Measurements from ENCODE around the gene MYCN. TPM values are rescaled to one million over a fixed set of nuclear protein-coding genes. Genes with fewer than 3 reads are reported as not detected.

Gene MYCN
- total and polyA plus RNA-seq, 2 of the 13 experiments (the other 11 are each of a cell fraction or from before 2014, with no cell fraction given) = not detected

GRCh38 chr2:15939556-15939853, 845 bp upstream of the MYCN start (continued):
- TF ChIP-seq AFF4 (CRISPR knock-in tag; IDR thresholded peaks at IDR 0.05) (no peak), ZNF274 (CRISPR knock-in tag; IDR thresholded peaks at IDR 0.05) (0 out of 2 replicates have a peak, but pooled peaks have one; percentile 3), EED (CRISPR knock-in tag; IDR thresholded peaks at IDR 0.05) (no peak), HNF4G (IDR thresholded peaks at IDR 0.05; ENCODE audit: borderline replicate concordance, low read depth, low read length) (no peak), HNF4G (CRISPR knock-in tag; IDR thresholded peaks at IDR 0.05; ENCODE audit: borderline replicate concordance, low read depth) (no peak), HIVEP1 (CRISPR knock-in tag; IDR thresholded peaks at IDR 0.05) (0 out of 2 replicates have a peak, but pooled peaks have one; percentile 12), CBFB (CRISPR knock-in tag; IDR thresholded peaks at IDR 0.05) (0 out of 2 replicates have a peak, but pooled peaks have one; percentile 19), KDM5B (CRISPR knock-in tag; IDR thresholded peaks at IDR 0.05; ENCODE audit: borderline replicate concordance) (0 out of 2 replicates have a peak, but pooled peaks have one; percentile 34), GABPB1 (CRISPR knock-in tag; IDR thresholded peaks at IDR 0.05) (peak; percentile 45; the same call in 1 of the 2 replicates), ZC3H13 (CRISPR knock-in tag; IDR thresholded peaks at IDR 0.05) (no peak), SCMH1 (CRISPR knock-in tag; IDR thresholded peaks at IDR 0.05; ENCODE audit: borderline replicate concordance) (no peak), GTF3A (CRISPR knock-in tag; conservative IDR thresholded peaks at IDR 0.05) (no peak), SIX1 (CRISPR knock-in tag; IDR thresholded peaks at IDR 0.05; ENCODE audit: borderline replicate concordance) (no peak), ZMYM4 (CRISPR knock-in tag; IDR thresholded peaks at IDR 0.05) (peak; percentile 30; the same call in 1 of the 2 replicates), ZNF547 (CRISPR knock-in tag; IDR thresholded peaks at IDR 0.05) (no peak), NFKB2 (CRISPR knock-in tag; IDR thresholded peaks at IDR 0.05; ENCODE audit: borderline replicate concordance) (no peak)
- TF ChIP-seq, protein P1, sequence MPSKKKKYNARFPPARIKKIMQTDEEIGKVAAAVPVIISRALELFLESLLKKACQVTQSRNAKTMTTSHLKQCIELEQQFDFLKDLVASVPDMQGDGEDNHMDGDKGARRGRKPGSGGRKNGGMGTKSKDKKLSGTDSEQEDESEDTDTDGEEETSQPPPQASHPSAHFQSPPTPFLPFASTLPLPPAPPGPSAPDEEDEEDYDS (CRISPR knock-in tag; IDR thresholded peaks at IDR 0.05) = no peak
- TF ChIP-seq, protein P2, sequence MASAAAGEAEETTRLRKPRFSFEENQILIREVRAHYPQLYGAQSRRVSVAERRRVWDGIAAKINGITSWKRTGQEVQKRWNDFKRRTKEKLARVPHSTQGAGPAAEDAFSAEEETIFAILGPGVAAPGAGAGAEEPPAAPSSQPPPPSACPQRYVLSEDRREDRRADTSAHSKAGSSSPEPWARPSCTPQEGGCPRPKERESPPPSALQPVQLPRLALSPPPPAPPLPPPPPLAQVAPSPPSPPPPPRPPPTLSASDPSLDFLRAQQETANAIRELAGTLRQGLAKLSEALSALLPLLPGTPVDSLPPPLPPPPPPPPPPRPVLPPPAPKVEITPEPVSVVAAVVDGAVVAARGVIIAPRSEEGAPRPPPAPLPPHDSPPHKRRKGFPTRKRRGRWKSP (CRISPR knock-in tag; IDR thresholded peaks at IDR 0.05) = 0 out of 2 replicates have a peak, but pooled peaks have one; percentile 38
- TF ChIP-seq, protein P3, sequence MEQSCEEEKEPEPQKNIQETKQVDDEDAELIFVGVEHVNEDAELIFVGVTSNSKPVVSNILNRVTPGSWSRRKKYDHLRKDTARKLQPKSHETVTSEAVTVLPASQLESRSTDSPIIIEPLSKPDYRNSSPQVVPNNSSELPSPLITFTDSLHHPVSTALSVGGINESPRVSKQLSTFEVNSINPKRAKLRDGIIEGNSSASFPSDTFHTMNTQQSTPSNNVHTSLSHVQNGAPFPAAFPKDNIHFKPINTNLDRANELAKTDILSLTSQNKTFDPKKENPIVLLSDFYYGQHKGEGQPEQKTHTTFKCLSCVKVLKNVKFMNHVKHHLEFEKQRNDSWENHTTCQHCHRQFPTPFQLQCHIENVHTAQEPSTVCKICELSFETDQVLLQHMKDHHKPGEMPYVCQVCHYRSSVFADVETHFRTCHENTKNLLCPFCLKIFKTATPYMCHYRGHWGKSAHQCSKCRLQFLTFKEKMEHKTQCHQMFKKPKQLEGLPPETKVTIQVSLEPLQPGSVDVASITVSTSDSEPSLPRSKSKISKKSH (CRISPR knock-in tag; IDR thresholded peaks at IDR 0.05; ENCODE audit: borderline replicate concordance) = no peak
- TF ChIP-seq, protein P4, sequence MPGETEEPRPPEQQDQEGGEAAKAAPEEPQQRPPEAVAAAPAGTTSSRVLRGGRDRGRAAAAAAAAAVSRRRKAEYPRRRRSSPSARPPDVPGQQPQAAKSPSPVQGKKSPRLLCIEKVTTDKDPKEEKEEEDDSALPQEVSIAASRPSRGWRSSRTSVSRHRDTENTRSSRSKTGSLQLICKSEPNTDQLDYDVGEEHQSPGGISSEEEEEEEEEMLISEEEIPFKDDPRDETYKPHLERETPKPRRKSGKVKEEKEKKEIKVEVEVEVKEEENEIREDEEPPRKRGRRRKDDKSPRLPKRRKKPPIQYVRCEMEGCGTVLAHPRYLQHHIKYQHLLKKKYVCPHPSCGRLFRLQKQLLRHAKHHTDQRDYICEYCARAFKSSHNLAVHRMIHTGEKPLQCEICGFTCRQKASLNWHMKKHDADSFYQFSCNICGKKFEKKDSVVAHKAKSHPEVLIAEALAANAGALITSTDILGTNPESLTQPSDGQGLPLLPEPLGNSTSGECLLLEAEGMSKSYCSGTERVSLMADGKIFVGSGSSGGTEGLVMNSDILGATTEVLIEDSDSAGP (CRISPR knock-in tag; IDR thresholded peaks at IDR 0.05; ENCODE audit: borderline replicate concordance) = 0 out of 2 replicates have a peak, but pooled peaks have one; percentile 52
- TF ChIP-seq, protein P5, sequence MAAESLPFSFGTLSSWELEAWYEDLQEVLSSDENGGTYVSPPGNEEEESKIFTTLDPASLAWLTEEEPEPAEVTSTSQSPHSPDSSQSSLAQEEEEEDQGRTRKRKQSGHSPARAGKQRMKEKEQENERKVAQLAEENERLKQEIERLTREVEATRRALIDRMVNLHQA (CRISPR knock-in tag; IDR thresholded peaks at IDR 0.05) = no peak

Data from HepG2 (cell line).